ENCODE measurements around the gene GNAS.
"Not testable (repeated sequence)": the region's sequence is repeated elsewhere in the genome, so short reads cannot be mapped to it uniquely, and the experiment has no call there.

Gene GNAS

DNA sequence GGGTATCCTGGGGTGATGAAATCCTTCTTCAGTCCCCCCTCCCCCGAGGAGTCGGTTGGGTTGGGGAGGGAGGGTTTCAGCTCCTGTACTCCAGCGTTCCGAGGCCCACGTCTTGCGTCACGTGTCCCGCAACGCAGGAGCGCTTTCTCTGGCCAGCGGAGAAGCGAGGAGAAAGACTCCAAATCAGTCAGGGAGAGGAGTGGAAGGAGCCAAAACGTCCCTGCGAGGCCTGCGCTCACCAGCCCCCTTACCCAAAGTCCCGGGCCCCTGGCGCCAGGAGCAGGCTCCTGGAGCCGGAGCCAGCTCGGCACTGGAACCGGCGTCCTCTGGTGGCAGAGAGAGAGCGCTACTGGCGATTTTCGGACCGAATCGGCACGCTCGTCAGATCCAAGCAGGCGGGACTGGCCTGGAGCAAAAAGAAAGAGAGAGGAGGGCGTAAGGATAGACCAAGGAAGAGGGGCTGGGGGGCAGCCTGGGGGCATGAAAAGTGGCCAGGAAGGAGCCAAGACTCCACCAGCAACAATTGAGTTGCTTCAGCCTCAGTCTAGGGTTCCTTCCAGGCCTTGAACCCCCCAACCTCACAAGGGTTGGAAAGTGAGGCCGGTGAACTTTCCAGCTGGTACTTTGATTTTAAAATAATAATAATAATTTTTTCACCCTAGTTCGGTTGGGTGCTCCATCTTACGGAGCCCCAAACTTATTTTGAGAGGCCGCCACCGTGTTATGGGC is at the start of gene GNAS:
Gene GNAS (plus strand): TSS at position 174 of the 729 bp plus-strand sequence.
- DNase-seq: no peak

- DNase-seq: no peak
Observed at GRCh38 chr20:58803533-58803932, 49.0 kb upstream of the GNAS start.

- DNase-seq: no peak
Observed at GRCh38 chr20:58807801-58808200, 44.7 kb upstream of the GNAS start.

- DNase-seq: no peak
Observed at GRCh38 chr20:58808271-58809046, 44.1 kb upstream of the GNAS start.

DNA sequence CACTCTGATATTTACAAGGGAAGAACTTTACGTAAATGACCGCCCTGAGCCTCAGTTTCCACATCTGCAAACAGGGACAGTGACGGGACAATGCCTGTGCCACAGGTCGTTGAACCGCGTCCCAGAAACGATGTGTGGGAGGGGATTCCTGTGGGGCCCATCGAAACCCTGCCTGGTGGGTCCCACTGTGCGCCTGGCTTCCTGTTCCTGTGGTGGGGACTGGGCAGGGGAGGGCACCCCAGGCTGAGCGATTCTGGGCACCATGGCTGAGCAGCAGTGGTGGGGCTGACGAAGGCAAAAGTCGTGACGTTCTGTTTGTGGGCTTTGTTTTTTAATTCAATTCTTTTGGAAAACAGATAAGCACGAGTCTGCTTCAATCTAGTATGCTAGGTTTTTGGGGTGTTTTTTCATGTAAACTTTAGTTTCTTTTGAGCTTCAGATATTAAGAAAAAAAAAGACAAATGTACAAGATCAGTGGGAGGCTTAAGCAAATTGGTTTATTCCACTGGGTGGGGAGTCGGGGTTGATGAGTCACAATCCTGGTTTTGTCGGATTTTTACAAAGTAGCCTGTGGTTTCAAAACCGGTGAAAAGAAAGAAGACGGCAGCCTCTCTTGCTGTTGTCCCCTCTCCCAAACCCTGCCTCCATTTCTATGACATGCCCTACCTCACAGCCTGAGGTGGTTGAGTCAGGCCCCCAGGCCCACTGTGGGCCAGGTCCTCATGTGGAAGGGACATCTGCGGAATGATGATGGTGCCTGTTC is 42.2 kb upstream of the GNAS start:
- no peak for DNase-seq

GRCh38 chr20:58810879-58811250 is 41.7 kb upstream of the GNAS start:
- DNase-seq: no peak

DNA sequence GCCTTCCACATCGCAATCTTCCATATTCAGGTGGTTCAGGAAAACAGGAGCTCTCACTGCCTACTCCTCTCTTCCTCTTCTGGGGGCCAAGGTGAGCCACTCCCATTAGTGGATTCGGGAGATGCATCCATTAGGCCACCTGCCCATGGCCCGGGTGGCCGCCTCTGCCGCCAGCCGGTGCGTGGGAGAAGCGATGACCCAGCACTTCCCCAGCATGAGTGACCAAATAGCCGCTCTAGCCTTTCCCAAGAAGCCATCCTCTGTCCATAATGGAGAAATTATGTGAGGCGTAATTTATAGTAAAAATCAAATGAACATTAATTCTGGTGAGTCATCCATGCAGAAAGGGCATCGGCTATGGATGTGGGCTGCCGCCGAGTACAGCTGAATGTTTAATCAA is 41.2 kb upstream of the GNAS start:
- DNase-seq: no peak

GRCh38 chr20:58813369-58813768 is 39.1 kb upstream of the GNAS start:
- DNase-seq: no peak

GRCh38 chr20:58815448-58815847 is 37.1 kb upstream of the GNAS start:
- DNase-seq: no peak

DNA sequence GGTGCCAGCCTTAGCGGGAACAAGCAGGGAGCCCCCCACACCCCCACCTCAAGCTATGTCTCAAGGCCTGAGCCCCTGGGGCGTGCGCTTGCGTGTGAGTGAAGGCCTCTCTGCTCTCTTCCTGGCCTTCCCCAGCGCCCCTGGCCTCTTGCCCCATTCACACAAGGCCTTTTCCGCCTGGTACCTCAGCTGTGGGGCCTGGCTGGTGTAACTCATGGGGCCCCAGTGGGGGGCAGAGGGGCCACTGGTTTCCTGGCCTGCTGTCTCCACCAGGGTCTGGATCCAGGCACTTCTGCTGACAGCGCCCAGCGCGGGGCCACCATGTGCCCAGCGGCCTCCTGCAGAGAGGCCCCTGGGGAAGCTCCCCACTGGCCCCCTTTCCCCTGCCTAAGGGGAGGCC is 36.5 kb upstream of the GNAS start:
- DNase-seq: no peak

GRCh38 chr20:58816957-58817651 is 35.4 kb upstream of the GNAS start:
- peak; percentile 57 for DNase-seq

DNA sequence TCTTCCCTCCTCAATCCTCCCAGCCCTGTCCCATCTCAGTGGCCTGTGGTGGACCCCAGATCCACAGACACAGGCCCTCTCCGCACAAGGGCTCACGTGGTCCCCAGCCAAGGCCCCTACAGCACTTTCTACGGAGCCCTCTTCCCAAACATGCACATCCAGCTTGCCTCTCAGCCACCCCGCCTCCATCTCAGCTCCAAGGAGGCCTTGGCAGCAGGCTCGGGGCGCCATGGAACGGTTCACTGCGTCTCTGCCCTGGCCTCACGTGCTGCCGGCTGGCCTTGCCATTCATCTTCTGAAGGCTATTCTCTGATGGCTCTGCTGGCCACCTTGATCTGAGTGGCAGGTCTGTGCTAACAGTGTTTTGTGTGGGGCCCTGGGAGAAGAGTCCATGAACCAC is 34.8 kb upstream of the GNAS start:
- DNase-seq: no peak

- DNase-seq: no peak
Observed at GRCh38 chr20:58818586-58819285, 33.8 kb upstream of the GNAS start.

GRCh38 chr20:58819921-58820320 is 32.6 kb upstream of the GNAS start:
- DNase-seq: no peak

DNA sequence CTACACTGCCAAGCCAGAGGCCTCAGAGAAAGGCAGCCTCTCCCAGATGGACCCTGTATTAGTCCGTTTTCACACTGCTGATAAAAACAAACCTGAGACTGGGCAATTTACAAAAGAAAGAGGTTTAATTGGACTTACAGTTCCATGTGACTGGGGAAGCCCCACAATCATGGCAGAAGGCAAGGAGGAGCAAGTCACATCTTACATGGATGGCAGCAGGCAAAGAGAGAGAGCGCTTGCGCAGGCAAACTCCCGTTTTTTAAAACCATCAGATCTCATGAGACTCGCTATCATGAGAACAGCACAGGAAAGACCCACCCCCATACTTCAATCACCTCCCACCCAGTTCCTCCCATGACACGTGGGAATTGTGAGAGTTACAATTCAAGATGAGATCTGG is 32.0 kb upstream of the GNAS start:
- not testable (repeated sequence) for DNase-seq

GRCh38 chr20:58822149-58822548 is 30.4 kb upstream of the GNAS start:
- no peak for DNase-seq

GRCh38 chr20:58822748-58823730 is 29.5 kb upstream of the GNAS start:
- DNase-seq: no peak

DNA sequence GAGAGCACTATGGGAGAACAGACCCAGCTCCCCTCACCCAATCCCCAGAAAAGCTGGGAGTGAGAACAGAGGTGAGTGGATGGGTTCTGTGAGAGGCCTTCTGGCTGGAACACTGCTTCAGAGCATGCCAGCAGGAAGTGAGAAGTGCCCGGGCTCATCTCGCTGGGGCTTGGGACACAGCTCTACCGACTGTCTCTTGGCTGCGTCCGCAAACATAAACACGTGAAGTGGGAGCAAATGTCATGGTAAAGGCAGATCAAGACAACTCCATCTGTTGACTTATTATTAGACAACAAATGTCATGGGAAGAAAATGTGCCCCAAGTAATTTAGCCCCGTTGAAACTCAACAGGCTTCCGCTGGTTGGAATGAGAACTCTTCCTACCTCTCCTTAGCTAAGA is 27.7 kb upstream of the GNAS start:
- DNase-seq: no peak

DNA sequence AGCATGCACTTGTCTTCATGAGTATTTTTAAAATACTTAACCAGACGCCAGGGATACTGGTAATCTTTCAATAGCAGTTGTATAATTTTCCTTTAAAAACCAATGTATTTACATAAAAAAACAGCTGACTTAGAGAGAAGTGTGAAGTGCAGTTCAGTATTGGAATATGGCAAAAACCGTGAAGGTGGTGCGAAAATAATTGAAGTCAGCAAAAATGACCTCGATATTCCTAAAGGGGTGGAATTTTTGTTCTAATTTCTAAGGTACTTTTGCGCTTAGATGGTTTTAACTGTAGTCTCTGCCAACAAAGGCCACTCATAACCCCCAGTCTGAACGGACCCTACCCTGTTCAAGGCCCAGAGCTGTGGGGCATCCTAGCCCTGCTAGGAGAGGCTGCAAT is 27.1 kb upstream of the GNAS start:
- DNase-seq: no peak

DNA sequence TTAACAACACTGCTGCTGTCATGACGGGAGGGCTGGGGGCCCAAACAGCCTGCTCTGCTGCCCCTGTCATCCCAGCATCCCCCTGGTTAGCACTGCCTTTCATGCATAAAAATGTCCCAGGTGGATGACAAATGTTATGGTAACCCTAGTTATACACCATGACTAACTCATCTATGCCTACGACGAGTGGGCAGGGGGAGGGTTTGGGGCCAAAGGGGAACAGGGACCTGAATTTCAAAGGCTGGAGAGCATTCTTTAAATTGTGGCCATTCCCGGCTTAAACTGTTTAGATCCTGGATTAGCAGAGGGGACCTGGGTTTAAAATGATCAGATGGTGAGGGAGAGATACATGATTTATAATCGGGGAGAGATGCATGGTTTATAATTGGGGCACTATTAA is 26.2 kb upstream of the GNAS start:
- no peak for DNase-seq

- DNase-seq: no peak
Observed at GRCh38 chr20:58828136-58828535, 24.4 kb upstream of the GNAS start.
